ENCODE results near the gene LRRC15. TPM values are rescaled to one million over a fixed set of nuclear protein-coding genes. Genes with fewer than 3 reads are reported as not detected.

The LRRC15 gene
- total RNA-seq, 1 experiment from 2014 or later = 0.28 TPM

GRCh38 chr3:194355379-194355778 is 14.2 kb downstream of the LRRC15 start:
- BruUV-seq (replicated peaks) = no TSS peak
- Histone ChIP-seq H3K27me3 (ENCODE audit: control insufficient read depth, insufficient read depth, low read length) (no peaks in the 10 kb centered on the region), H3K4me1 (ENCODE audit: control insufficient read depth, insufficient read depth, low read length) (peaks cover 7% of the 10 kb centered on the region; the same call in 1 of the 2 replicates), H3K9me3 (ENCODE audit: control insufficient read depth, insufficient read depth, low read depth, low read length) (no peaks in the 10 kb centered on the region), H3K4me3 (ENCODE audit: low read depth in 2 of 2, low read length in 2 of 2) (no peak overlapping the region), H3K36me3 (ENCODE audit: control insufficient read depth, insufficient read depth, low read length) (no peaks in the 10 kb centered on the region), H3K27ac (ENCODE audit: low read length) (no peak overlapping the region)
- CTCF ChIA-PET = interaction anchor here (1.1 to 1.3 kb wide), 2 partner anchors 10 to 11 kb away, joined by 3 to 4 read pairs; no protein-coding TSS in a partner anchor
- POLR2A ChIA-PET = no interaction called here
- in situ Hi-C loops (cut with HindIII; ENCODE audit: low pct_unique_long_range_greater_than_20kb, low sequenced_read_pairs) (no loop called here), intact Hi-C loops (cut with micrococcal nuclease; ENCODE audit: unreplicated experiment) (no loop called here)
- DNase-seq (ENCODE audit: low read depth, low spot score) (no peak), ATAC-seq (no peak)
- TF ChIP-seq CTCF (IDR thresholded peaks at IDR 0.05) = no peak
- TF ChIP-seq SIN3A (IDR thresholded peaks at IDR 0.05; ENCODE audit: borderline replicate concordance, insufficient read depth, low read depth, low read length) = no peak
- no peak for TF ChIP-seq TCF7L2 (IDR thresholded peaks at IDR 0.05; ENCODE audit: low read depth, low read length)
- no peak for TF ChIP-seq POLR2AphosphoS5 (IDR thresholded peaks at IDR 0.05; ENCODE audit: low read depth, low read length)
- no peak for TF ChIP-seq REST (IDR thresholded peaks at IDR 0.05; ENCODE audit: insufficient read depth in 1 of 2, low read depth in 2 of 2, low read length in 1 of 2)

- intact Hi-C loops (cut with micrococcal nuclease; ENCODE audit: unreplicated experiment) = no loop called here
- Histone ChIP-seq H3K27me3 (ENCODE audit: control insufficient read depth, insufficient read depth, low read length) (no peaks in the 10 kb centered on the region), H3K9me3 (ENCODE audit: control insufficient read depth, insufficient read depth, low read depth, low read length) (no peaks in the 10 kb centered on the region), H3K4me3 (ENCODE audit: low read depth in 2 of 2, low read length in 2 of 2) (no peak overlapping the region), H3K36me3 (ENCODE audit: control insufficient read depth, insufficient read depth, low read length) (no peaks in the 10 kb centered on the region), H3K4me1 (ENCODE audit: control insufficient read depth, insufficient read depth, low read length) (peaks cover 11% of the 10 kb centered on the region; the same call in 1 of the 2 replicates), H3K27ac (ENCODE audit: low read length) (no peak overlapping the region)
- no TSS peak for BruUV-seq (replicated peaks)
- in situ Hi-C loops (cut with HindIII; ENCODE audit: low pct_unique_long_range_greater_than_20kb, low sequenced_read_pairs) = no loop called here
- ATAC-seq (no peak), DNase-seq (ENCODE audit: low read depth, low spot score) (no peak)
- ChIA-PET POLR2A (interaction anchor here (0.8 kb wide), 1 partner anchor 10 kb away, joined by 3 read pairs; no protein-coding TSS in a partner anchor), CTCF (interaction anchor here (0.7 kb wide), 1 partner anchor 363 kb away, joined by 6 read pairs; no protein-coding TSS in a partner anchor)
- no peak for TF ChIP-seq TCF7L2 (IDR thresholded peaks at IDR 0.05; ENCODE audit: low read depth, low read length)
- no peak for TF ChIP-seq REST (IDR thresholded peaks at IDR 0.05; ENCODE audit: insufficient read depth in 1 of 2, low read depth in 2 of 2, low read length in 1 of 2)
- no peak for TF ChIP-seq CTCF (IDR thresholded peaks at IDR 0.05)
- no peak for TF ChIP-seq SIN3A (IDR thresholded peaks at IDR 0.05; ENCODE audit: borderline replicate concordance, insufficient read depth, low read depth, low read length)
- no peak for TF ChIP-seq POLR2AphosphoS5 (IDR thresholded peaks at IDR 0.05; ENCODE audit: low read depth, low read length)
These were observed 15.2 kb downstream of the LRRC15 start for GRCh38 chr3:194354315-194354714.
